Fibroblast of lung (primary cell): ENCODE measurements around the gene IL17RA.

ENCODE experiments used
- CTCF ChIP-seq, 2 donors: IDR thresholded peaks in 1 of 2; conservative IDR thresholded peaks in 1 of 2; 1 replicate in 1 of 2; 2 replicates in 1 of 2; pipeline ENCODE4 v1.5.1; 2011 to 2012; ENCODE audit warnings: low read length in 2 of 2, control low read depth in 1 of 2, inconsistent platforms in 1 of 2, low read depth in 1 of 2, mild to moderate bottlenecking in 1 of 2
- EZH2 ChIP-seq: IDR thresholded peaks from 2 replicates; pipeline ENCODE4 v1.5.1; 2012; ENCODE audit warnings: low read length, control low read depth, mild to moderate bottlenecking; ENCODE audit errors: missing control alignments

DNA sequence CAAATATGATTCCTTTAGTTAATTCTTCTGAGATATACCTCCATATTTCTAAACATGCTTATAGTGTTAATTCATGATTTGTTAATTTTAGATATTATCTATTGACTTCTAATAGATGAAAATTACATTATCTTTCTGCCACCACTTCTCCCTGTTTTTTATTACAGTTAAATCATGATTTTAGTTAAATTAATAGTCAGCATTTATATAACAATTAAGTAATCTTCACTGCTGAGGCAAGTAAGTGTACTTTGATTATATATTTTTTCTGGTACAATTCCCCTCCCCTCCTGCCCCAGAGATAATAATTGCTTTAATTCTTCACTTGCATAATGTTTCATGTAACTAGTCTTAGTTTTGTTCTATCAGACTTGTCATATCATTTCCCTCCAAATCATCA is 5.8 kb downstream of the IL17RA start:
- TF ChIP-seq CTCF (conservative IDR thresholded peaks at IDR 0.05 in 1 of 2, IDR thresholded peaks at IDR 0.05 in 1 of 2; ENCODE audit: low read depth in 1 of 2, low read length in 2 of 2) (no peak), EZH2 (no peak)
